Measurements from ENCODE around the gene TEX101. TPM values are rescaled to one million over a fixed set of nuclear protein-coding genes. Genes with fewer than 3 reads are reported as not detected.
A peak's percentile ranks its signal among the peaks of the same experiment; 100 is the strongest.
"Not testable (repeated sequence)": the region's sequence is repeated elsewhere in the genome, so short reads cannot be mapped to it uniquely, and the experiment has no call there.

The TEX101 gene
- total RNA-seq, 1 experiment from 2014 or later: 1.7 TPM

DNA sequence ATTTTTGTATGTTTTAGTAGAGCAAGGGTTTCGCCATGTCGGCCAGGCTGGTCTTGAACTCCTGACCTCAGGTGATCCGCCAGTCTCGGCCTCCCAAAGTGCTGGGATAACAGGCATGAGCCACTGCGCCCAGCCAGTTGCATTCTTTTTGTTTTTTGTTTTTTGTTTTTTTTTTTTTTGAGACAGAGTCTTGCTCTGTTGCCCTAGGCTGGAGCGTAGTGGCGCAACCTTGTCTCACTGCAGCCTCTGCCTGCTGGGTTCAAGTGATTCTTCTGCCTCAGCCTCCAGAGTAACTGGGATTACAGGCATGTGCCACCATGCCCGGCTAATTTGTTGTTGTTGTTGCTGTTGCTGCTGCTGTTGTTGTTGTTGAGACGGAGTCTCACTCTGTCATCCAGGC lies 29.4 kb downstream of the TEX101 start:
- in situ Hi-C loops (cut with HindIII; ENCODE audit: low sequenced_read_pairs); DNase-seq (ENCODE audit: low spot score): not testable (repeated sequence)

DNA sequence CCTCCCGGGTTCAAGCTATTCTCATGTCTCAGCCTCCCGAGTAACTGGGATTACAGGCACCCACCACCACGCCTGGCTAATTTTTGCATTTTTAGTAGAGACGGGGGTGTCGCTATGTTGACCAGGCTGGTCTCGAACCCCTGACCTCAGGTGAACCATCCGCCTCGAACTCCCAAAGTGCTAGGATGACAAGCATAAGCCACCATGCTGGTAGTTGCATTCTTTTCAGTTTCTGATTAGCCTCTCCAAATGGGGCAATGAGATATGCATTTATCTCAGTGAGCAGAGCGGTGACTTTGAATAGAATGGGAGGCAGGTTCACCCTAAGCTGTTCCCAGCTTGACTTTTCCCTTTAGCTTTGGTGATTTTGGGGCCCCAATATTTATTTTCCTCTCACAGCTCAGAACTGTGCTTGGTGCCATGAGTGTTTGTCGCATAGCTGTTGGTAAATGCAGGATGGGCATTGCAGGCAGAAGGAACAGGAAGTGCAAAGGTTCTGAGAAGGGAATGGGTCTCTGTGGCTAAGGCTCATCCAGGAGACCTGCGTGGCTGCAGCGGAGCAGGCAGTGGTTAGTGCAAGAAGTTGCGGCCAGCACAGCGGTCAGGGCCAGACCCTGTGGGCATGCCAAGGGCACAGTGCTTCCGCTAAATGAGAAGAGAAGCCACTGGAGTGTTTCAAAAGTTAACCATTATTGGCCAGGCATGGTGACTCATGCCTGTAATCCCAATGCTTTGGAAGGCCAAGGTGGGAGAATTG lies 30.0 kb downstream of the TEX101 start:
- in situ Hi-C loops (cut with HindIII; ENCODE audit: low sequenced_read_pairs): no loop called here
- DNase-seq (ENCODE audit: low spot score): no peak

- in situ Hi-C loops (cut with HindIII; ENCODE audit: low sequenced_read_pairs): no loop called here
- DNase-seq (ENCODE audit: low spot score): no peak
Observed at GRCh38 chr19:43445426-43445825, 30.7 kb downstream of the TEX101 start.

DNA sequence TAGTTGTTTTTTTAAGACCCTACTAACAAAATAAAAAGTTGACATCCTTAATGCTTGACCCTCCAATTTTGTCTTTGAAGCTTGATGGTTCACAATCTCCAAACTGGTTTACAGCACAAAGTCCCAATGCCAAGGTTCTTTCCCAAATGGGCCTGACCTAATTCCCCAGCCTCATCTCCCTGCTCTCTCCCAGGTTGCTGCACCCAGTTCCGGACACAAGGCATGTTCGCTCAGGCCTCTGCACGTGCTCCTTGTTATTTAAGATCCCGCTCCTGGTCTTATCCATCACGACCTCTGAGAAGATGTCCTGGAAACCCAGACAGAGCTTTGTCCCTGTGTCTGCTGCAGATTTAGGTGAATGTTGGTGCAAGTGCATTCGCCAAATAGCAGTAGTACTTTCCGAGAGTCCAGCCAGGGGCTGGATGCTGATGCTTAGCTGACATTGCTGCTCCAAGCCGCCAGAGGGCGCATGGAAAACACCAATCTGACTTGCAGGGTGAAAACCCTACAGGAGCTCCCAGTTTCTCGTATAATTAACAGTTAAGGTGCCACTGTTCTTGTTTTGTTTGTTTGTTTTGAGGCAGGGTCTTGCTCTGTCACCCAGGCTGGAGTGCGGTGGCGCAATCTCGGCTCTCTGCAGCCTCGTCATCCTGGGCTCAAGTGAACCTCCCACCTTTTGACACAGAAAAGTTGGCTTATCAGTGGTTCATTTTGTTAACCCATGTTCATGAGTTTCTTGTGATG lies 32.2 kb downstream of the TEX101 start:
- in situ Hi-C loops (cut with HindIII; ENCODE audit: low sequenced_read_pairs): no loop called here
- DNase-seq (ENCODE audit: low spot score): peak; percentile 82

DNA sequence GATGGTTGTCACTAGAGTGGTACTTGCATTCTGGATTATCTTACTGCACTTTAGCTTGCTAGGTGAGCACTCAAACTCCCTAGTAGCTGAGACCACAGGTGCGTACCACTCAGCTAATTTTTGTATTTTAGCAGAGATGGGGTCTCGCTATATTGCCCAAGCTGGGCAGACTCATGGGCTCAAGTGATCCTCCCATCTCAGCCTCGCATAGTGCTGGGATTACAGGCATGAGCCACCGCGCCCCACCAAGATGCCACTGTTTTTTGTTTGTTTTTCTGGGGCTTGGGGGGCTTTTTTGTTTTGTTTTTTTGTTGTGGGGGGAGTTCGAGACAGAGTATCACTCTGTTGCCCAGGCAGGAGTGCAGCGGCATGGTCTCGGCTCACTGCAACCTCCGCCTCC lies 33.0 kb downstream of the TEX101 start:
- no peak for DNase-seq (ENCODE audit: low spot score)
- in situ Hi-C loops (cut with HindIII; ENCODE audit: low sequenced_read_pairs): no loop called here

DNA sequence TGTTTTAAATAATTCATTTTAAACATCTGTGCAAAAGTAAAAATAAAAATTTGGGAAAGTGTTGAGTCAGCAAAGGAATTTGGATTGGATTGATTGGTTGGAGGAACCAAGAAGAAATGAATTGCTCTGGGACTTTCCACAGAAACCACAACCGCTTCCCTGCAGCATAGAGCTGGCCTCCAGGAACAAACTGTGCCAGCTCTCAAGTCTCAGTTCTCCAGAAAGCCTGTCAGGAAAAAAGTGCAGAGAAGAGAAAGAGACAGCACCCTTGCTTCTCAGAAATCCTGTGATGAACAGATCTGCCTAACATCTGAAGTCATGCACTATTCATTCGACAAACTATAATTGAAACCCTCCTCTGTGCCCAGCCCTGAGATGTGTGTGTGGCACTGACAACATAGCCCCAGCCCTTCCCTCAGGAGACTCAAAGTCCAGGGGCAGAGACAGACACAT lies 35.9 kb downstream of the TEX101 start:
- DNase-seq (ENCODE audit: low spot score): no peak
- in situ Hi-C loops (cut with HindIII; ENCODE audit: low sequenced_read_pairs): no loop called here

DNA sequence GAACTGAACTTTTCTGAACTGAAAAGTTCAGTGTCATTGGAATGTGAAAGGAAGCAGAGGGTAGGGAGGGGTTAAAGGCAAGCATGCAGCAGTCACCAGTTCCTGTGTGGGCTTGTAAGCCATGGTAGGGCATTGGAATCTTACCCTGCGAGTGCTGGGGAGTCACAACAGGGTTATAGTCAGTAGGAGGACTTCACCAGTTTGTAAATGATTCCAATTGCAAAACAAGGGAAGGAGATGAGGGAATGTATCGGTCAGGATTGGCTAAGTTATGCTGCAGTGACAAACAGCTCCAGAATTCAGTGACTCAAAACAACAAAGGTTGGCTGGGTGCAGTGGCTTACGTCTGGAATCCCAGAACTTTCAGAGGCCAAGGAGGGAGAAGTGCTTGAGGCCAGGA lies 37.9 kb downstream of the TEX101 start:
- in situ Hi-C loops (cut with HindIII; ENCODE audit: low sequenced_read_pairs): no loop called here
- no peak for DNase-seq (ENCODE audit: low spot score)

GRCh38 chr19:43454031-43454430 lies 39.3 kb downstream of the TEX101 start:
- no peak for DNase-seq (ENCODE audit: low spot score)
- in situ Hi-C loops (cut with HindIII; ENCODE audit: low sequenced_read_pairs): no loop called here

DNA sequence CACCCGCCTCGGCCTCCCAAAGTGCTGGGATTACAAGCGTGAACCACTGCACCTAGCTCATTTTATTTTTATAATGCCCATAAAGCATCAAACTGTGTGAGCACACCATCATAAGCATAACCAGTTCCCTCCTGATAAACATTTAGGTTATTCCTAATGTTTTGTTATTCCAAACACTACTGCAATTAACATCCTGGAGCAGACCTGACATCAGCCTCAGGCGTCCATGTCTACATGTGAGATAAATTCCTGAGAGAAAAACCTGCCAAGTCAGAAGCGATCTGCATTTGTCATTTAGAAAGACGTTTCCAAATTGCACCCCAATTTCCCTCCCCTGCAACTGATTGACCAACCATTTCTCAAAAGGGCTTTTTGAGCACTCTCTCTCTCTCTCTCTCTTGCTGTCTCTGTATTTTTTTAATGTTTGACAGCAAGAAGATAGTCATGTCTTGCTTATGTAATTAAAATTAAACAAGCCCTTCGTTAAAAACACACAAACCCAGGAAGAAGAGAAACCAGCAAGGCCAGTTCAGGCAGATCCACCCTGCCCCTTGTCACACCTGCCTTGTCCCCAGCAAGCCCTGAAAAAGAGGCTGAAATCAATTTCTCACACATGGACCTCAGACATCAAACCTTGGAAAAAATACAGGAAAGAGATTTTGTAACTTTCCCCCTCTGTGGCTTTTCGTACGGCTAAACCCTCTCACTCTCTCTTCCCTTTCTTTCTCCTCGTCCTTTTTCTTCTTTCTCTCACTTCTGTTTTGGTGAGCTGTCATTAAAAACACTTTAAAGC lies 40.8 kb downstream of the TEX101 start:
- DNase-seq (ENCODE audit: low spot score): no peak
- in situ Hi-C loops (cut with HindIII; ENCODE audit: low sequenced_read_pairs): no loop called here

DNA sequence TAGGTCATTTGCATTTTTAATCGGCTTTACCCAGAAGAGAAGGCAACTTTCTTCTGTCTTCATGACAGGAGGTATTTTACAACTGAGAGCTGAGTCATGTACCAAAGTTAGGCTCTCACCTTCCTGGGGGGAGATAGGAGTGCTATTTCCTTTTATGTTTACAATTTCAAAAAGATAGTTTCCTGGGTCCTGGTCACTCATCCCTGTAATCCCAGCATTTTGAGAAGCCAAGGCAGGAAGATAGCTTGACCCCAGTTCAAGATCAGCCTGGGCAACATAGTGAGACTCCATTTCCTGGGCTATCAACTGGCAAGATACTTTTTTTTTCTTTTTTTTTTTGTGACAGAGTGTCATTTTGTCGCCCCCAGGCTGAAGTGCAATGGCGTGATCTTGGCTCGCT lies 43.1 kb downstream of the TEX101 start:
- DNase-seq (ENCODE audit: low spot score): no peak
- in situ Hi-C loops (cut with HindIII; ENCODE audit: low sequenced_read_pairs): no loop called here

GRCh38 chr19:43460362-43461016 lies 45.8 kb downstream of the TEX101 start:
- in situ Hi-C loops (cut with HindIII; ENCODE audit: low sequenced_read_pairs): no loop called here
- no peak for DNase-seq (ENCODE audit: low spot score)

GRCh38 chr19:43461303-43461702 lies 46.6 kb downstream of the TEX101 start:
- DNase-seq (ENCODE audit: low spot score): no peak
- in situ Hi-C loops (cut with HindIII; ENCODE audit: low sequenced_read_pairs): no loop called here

DNA sequence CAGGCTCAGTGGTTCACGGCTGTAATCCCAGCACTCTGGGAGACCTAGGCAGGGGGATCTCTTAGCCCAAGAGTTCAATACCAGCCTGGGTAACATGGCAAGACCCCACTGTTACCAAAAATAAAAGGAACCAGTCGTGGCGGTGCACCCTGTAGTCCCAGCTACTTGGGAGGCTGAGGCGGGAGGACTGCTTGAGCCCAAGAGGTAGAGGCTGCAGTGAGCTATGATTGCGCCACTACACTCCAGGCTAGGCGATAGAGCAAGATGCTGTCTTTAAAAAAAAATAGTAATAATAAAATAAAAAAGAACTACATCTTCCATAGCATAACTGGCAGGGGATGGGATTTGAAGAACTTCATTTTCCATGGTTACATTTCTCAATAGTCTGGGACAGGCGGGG lies 47.7 kb downstream of the TEX101 start:
- in situ Hi-C loops (cut with HindIII; ENCODE audit: low sequenced_read_pairs): no loop called here
- DNase-seq (ENCODE audit: low spot score): no peak

DNA sequence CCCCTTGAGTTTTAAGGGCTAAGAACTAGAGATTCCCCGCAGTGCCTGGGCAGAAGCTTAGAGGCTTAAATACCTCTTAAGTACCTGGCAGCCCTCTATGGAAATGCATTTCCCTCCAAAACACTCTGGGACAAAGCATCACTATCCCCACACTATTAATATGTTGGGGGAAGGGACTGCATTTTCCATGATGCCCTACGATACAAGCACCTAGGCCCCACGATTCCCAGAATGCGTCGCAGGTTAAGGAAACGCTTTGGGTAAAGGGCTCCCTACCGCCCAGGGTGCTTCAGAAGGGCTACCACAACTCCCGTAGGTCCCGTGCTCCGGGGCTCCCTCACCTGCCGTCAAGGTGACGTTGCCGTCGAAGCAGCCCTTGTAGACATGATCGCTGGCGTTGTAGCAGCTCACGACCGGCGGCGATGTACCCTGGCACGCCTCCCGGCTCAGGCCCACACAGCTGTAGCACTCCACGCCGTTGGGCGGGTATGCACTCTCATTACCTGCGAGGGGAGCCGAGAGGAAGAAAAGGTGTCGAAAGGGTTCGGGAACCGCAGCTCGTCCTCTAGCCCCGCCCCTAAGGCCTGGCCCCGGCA lies 48.2 kb downstream of the TEX101 start:
- in situ Hi-C loops (cut with HindIII; ENCODE audit: low sequenced_read_pairs): no loop called here
- DNase-seq (ENCODE audit: low spot score): no peak

DNA sequence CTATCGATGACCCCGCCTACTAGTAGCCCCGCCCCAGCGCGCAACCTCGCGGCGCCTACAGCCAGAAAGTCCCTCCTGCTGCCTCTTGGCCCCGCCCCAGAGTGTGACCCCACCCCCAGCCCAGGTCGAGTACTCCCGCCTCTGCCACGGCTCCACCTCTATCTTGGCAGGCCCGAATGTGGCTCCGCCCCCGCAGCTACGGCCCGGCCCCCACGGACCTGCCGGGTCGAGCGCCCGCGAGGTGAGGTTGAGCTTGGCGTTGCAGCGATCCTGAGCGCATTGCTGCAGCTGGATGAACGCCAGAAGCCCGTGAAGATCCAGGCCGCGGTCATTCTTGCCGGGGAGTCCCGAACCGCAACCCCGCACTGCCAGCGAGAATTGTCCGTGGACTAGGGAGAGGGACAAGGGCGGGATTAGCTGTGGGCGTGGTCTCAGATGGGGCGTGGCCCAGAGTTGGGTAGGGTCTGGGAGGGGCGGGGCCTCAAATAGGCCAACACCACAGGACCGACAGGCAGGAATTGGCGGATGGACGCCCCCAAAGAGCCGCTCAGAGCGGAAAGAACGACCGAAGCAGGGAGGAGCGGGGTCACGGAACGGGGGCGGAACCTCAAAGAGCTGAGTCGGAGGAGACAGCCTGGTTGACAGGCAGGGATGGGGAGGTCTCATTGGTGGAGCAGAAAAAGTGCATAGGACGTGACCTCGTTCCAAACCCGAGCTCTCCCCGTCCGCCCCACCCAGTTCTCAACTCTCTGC lies 48.9 kb downstream of the TEX101 start:
- peak; percentile 70 for DNase-seq (ENCODE audit: low spot score)
- in situ Hi-C loops (cut with HindIII; ENCODE audit: low sequenced_read_pairs): no loop called here

DNA sequence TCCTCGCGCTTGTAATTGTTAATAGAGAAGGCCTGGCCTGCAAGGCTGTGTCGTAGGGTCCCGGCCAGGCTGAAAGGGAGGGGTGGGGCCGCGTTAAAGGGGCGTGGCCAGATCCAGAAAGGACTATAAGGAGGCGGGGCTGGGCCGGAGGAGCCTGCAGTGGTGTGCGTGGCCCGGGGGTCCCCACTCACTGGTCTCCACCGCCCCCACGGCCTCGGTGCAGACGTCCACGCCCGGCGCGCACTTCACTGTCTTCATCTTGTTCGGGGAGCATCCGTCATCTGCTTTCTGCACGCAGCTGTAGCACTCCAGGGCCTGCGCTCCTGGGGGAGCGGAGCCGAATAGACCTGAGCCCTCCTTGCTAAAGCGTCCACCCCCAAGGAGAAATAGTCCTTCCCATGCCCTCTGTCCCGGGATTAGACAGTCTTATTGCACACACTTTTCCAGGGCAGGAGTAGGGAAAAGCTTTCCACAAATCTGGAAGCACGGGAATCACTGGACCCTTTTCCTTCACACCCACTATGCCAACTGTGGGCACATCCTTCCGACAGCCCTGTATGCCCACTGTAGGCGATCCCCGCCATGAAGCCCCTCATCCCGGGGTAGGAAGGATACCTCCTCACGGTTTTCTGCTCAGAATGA lies 49.6 kb downstream of the TEX101 start:
- in situ Hi-C loops (cut with HindIII; ENCODE audit: low sequenced_read_pairs): no loop called here
- DNase-seq (ENCODE audit: low spot score): no peak

- no peak for DNase-seq (ENCODE audit: low spot score)
- in situ Hi-C loops (cut with HindIII; ENCODE audit: low sequenced_read_pairs): no loop called here
Observed at GRCh38 chr19:43465468-43466120, 50.9 kb downstream of the TEX101 start, which contains the start of gene LYPD3. TSS of gene LYPD3 (minus strand) at chr19:43465608. CDS start at chr19:43465571, 37 bp downstream.

All from G401 (cell line).